ENCODE results near the gene GPR153.

The GPR153 gene

DNA sequence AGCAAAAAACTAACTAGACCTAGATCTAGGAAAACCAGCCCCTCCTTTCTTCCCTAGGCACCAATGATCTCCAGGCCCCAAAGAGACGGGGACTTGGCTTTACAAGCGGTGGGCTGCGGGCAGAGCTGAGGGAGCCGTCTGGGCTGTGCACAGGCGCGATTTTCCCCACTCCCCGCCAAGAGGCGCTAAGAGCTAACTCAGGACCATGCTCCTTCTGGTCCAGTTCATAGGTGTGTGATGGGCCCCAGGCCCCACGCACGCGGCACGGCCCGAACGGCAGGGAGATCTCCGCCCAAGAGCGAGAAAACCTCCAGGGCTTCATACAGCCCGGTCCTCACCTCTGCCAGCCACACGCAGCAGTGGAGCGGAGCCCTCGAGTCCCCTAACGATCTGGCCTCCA is 7.5 kb upstream of the GPR153 start:
- no peak for DNase-seq

DNA sequence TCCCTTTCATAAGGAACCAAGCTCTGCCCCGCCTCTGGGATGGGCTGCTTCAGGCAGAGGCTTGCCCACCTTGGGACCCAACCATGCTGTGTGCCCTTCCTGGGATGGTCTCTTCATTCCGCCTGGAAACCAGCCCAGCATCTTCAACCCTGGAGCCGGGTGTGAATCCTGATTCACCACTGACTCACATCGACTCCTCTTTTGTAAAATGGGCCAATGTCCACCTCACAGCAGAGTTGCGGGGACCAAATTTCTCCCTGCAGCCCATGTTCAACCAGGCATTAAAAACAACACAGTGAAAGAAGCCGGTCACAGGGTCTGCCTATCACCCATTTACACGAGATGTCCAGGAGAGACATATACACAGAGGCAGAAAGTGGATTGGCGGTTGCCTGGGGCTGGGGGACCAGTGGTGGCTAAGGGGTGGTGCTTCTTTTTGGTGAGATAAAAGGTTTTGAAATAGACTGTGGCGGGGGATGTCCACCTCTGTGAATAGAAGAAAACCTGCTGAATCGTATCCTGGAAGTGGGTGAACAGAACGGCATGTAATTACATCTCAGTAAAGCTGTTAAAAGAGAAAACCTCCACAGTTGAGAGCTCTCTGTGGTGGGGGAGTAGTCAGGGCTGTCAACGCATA is 6.9 kb upstream of the GPR153 start:
- no peak for DNase-seq

DNA sequence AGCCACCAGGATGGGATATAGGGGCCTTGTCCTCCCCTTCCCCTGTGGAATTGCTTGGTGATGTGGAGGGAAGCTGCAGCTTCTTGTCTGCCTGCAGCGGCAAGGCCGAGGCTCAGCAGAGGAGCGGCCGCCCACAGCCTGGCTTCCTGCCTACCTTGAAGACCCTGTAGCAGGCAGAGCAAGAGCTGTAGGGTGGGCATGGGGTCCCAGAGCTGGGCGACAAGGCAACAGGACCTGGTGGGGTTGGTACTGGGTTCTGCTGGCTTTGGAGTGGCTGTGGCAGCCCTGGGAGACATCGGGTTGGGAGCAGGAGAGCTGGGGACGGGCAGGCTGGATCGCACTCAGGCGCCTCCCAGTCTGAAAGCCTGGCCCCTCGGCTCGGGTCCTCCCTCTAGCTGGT is 5.7 kb upstream of the GPR153 start:
- DNase-seq: no peak

DNA sequence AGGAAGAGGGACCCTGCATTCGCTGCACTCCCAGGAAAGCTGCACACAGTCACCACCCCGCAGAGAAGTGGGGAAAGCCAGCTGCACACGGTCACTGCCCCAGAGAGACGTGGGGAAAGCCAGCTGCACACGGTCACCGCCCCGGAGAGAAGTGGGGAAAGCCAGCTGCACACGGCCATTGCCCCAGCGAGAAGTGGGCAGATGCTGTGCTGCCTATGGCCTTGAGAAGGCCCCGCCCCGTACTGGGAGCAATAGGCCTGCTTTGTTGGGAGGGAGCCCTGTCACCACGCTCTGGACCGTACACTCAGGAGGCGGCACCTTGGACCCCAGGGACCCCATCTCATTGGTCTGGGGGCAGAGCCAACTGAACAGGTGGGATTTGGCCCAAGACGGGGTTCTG is 4.3 kb upstream of the GPR153 start:
- no peak for DNase-seq

DNA sequence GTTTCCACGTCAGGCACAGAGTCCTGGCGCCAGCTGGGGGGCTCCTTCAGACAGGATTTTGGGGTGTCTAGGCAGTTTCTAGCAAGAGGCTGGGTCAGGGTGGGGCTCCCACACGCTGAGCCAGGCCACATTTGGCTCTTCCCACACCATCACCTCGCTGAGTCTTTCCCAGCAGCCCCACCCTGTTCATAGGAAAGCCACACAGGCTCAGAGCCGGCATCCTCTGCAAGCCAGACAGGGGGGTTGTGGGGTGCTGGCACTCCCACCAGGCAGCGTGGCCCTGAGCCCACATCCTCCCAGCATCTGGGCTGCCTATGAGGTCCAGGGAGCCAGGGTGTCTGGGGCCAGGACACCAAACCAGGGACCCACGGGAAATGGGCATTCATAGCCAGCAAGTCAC is 2.8 kb upstream of the GPR153 start:
- no peak for DNase-seq

DNA sequence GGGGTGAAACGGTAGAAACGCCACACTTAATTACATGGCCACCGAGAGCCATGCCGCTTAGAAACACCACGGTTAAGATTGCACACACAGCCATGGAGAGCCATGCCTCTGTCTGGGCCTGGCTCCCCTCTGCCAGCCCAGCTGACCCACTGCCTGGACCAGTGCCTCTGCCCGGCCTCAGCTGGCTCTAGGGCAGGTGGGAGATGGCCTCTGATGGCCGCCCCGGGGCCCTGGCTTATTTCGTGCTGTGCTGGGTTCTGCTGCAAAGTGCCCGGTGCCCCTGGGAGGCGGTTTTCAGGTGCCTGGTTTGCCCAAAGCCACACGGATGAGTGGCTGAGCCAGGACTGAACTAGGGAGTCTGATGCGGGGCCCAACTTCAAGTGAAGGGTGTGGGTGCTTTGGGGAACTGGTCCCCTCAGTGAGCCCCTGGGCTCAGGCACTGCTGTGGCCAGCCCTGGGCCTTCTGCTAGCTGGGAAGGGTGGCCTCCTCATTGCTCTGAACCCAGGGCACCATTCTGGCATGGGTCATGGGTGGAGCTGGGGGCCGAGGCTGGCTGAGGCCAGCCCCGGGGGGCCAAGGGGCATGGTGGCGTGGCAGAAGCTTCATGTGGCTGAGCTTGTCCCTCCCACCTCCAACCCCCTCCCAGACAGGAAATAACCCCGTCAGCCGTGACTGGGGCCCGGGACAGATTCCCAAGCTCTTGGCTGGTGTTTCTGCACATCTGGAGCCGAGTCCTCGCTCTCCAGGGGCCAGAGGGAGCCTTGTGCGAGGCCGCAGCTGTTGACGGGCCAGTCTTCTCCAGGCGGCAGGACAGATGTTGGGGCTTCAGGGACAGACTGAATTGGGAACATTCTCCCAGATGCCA is 1.9 kb upstream of the GPR153 start:
- no peak for DNase-seq

DNA sequence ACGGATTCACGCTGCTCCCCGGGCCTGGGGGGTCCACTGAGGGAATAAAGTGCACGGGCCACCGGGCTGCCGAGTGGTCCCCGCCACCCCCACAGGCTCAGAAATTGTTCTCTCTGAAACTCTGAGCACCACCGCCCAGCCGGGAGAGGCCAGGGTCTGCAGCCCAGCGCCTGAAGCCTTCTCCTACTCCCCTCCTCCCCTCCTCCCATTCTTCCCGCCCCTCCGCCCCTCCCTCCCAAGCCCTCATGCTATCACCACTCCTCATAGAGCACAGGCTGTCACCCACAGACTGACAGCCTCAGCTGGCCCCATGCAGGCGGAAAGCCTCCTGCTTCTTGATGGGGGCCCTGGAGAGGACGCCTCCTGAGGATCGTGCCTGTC is 707 bp upstream of the GPR153 start:
- no peak for DNase-seq

DNA sequence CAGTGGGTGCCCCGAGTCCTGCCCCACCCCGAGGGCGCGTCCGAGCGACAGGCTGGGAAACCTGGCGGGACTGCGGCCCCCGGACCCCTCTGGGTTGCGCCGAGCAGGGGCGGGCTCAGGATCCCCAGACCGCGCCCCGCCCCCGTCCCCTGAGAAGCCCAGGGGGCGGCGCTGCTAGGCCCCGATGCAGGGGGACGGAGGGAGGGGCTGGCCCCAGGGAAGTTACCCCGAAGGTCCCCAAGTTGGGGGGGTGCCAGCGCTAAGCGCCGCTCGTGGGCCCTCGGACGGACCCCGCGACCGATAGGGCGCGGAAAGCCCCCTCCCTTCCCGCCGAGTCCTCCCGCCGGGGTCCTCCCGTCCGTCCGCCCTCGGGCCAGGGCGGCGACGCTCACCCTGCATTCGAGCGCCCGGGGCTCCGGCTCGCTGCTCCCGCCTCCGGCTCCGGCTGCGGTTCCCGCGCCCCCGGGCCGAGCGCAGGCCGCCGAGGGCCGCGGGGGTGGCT is 414 bp downstream of the GPR153 start:
- DNase-seq: no peak

DNA sequence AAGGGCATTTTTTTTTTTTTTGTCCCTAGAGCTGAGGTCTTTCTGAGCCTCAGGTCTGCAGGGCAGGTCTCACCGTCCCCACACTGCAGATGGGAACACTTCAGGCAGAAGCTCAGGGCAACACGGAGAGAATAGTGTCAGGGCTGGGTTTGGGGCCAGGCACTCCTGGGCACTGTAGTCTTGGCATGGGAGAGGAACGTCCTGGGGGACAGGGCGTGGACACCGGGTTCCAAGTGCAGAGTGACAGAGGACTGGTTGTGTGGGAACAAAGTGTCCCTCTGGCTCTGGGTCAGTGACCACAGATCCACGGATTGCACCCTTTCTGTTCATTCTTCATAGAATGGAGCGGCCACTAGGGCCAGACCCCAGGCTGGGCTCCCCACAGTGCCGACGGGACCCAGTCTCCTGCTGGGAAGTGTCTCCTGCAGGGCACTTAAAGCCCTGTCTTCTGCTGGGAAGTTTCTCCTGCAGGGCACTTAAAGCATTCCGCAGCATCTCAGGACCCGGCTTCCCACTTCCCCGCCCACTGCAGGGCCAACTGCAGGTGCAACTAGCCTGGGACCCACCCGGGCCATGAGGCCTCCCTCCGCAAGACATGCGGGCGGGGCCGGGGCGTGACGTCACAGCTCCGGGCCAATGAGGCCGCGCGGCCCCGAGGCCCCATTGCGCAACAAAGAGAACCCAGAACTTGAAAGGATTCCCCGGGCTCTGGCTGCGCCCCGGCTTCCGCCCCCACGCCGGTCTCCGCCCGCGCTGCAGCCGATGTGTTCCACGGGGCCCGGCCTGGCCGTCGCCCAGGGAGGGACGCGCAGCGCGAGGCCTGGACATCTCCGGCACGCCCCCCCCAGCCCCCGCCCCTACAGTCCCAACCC is 1.2 kb downstream of the GPR153 start:
- peak; percentile 72 for DNase-seq

DNA sequence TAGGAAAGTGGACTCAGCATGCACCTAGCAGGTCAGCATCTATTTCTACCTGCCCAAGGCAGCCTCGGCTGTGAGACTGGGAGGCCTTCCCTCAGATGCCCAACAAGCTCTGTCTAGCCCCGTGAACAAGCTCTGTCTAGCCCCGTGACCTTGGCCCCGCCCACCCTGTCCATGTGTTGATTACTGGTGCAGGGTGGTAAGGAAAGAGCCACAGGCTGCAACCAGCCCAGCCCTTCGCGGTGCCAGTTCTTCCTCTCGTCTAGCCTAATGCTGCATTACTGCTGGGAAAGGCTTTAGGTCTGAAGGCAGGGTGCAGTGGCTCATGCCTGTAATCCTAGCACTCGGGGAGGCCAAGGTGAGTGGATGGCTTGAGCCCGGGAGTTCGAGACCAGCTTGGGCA is 2.2 kb downstream of the GPR153 start:
- DNase-seq: no peak

DNA sequence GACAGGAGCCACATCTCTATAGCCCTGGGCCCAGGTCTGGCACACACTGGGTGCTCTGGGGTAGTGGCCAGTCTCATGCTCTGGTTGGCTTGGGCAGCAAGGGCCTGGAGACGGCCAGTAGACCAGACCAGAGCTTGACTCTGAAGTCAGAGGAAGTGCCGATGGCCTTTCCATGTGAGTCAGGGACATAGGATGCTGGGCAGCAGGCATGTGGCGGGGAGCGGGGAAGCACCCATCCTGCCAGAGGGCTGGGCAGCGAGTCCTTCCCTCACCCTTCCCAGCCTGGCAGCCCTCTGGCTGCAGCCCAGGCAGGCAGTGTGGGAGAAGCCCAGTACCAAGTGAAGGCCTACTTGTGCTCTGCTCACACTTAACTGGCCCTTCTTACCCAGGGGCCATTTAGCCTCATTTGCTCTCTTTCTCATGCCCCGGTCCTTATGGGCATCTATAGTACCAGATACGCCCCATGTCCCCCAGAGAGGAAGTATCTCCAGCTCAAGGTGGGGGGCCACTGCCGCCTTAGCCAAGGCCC is 3.3 kb downstream of the GPR153 start:
- DNase-seq: no peak

DNA sequence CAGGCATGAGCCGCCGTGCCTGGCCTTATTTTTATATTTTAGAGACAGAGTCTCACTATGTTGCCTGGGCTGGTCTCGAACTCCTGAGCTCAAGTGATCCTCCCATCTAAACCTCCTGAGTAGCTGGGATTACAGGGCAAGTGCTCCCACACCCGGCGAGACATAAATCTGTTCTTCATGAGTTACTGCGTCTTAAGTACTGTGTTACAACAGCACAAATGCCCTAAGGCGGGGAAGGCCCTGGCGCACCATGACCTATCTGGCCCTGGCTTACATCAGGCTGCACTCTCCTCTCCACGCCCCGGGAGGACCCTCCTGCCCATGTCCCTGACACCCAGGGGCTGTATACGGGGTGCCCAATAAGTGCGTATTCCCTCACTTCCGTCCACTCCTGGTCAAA is 4.3 kb downstream of the GPR153 start:
- DNase-seq: no peak

DNA sequence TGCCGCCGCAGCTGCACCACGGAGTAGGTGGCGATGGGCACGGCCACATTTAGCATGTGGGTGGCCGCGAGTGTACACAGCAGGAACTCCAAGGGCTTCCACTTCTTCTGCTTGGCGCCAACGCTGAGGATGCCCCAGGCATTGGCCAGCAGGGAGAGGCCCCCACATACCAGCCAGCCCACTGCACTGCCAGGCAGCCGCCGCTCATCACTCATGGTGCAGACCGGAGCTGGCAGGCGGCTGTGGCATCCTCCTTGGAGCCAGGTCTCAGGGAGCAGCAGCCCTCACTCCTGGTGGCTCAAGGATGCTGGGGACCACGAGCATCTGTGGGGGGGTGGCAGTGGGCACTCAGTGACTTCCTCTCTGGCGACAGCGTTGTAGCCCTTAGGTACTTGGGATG is 6.2 kb downstream of the GPR153 start:
- DNase-seq: no peak

DNA sequence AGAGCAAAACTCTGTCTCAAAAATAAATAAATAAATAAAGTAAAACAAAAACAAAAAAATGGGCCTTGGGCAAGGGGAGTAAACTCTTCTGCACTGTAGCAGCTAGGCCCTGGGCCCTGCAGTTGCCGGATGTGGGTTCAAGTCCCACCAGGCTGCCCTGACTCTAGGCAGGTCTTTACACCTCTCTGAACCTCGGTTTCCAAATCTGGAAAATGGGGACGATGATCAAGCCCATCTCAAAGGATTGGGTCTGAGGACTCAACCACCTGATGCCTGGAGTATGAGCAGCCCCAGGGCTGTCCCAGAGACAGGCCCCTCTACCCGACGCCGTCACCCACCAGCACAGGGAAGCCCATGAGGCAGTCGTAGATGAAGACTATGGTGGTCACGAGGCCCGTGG is 7.5 kb downstream of the GPR153 start:
- DNase-seq: no peak

DNA sequence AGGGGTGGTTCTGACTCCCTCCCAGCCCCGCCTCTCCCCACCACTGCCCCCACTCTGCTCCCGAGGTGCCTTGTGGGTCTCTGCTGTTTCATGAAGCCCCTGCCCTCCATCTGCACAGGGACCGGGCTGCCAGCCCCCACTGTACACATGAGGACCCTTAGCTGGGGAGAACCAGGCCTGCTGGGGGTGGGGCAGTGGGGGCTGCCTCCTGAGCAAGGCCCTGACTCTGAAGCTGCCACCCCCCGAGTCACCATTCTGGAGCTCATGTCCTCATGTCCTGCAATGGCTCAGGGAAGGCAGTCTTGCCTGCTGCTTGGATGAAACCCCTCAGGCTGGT is 8.6 kb downstream of the GPR153 start:
- DNase-seq: no peak

DNA sequence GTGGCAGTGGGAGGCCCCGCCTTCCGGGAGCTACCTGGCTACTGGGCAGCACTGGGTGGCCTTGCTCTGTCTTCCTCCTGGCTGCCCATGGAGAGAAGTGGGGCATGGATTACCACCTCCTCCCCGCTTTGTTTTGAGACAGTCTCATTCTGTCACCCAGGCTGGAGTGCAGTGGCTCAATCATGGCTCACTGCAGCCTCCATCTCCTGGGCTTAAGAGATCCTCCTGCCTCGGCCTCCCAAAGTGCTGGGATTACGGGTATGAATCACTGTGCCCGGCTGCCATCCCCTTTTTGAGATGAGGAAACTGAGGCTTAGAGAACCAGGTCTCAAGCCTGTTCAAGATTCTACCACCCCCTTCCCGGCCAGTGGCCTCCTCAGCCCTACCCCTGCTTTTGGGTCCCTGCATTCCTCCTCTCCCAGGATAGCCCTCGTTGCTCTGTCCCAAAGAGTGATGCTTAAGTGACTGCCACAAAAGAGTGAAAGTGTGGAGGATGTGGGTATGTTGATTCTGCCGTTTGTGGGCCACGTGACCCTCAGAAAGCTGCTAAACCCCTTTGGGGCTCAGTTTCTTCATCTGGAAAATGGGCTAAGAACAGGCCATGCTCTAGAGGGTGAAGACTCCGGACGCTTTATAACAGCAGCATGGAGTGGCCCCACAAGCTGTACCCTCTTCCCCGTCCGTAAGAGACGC is 9.1 kb downstream of the GPR153 start:
- no peak for DNase-seq

DNA sequence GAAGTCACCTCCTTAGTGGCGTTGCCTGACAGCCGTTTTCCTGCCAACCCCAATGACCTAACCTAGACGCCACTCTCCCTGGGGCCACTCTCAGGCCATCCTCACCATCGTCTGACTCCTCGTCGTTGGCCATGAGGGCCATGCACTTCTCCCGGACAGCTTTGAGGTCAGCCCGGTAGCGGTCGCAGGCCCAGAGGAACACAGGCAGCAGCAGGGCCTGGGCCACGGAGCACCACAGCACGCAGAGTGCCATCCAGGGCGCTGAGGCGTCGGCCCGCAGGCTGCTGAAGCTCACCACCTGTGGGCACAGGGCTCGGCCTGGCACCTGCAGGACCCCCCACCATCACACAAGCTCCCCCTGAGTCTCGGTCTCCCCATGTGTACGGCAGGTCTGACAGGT is 9.7 kb downstream of the GPR153 start:
- DNase-seq: no peak

DNA sequence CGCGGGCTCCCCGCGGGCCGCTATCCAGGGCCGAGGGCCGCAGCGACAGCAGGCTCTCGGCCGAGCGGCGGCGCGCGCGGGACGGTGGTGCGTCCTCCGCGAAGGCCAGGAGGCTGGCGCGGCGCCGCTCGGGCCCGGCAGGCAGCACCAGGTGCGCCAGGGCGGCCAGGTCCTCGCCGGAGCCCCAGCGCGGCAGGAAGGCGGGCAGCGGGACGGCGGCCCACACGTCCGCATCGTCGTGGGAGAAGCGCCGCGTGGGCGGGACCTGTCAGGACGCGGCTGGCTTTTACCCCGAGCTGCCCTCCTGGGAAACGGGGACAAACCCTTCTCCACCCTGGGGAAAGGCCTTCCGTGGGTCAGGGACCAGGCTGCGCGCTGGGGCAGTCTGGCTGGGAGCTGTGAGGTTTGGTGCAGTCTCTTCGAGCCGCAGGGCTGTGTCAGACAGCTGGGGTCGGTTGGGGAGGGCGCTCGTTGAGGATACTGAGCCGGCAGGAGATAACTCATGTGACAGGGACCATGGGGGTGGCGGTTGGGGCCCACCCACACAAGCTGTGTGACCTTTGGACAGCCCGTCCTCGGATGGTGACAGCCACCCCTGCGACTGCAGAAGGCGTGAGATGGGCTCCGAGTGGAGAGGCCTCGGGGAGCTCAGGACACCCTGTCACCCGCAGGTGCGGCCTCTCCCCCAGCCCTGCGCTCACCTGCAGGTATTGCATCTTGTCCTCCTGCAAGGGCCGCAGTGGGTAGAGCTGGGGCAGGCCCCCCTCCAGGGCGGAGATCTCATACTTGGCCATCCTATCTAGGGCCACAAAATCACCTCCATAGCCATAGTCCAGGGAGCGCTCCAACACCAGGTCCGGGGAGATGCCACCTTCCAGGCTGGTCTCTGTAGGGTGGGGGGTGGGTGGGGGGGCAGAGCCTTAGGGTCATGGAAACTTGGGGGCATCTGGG is 10.9 kb downstream of the GPR153 start:
- DNase-seq: no peak

DNA sequence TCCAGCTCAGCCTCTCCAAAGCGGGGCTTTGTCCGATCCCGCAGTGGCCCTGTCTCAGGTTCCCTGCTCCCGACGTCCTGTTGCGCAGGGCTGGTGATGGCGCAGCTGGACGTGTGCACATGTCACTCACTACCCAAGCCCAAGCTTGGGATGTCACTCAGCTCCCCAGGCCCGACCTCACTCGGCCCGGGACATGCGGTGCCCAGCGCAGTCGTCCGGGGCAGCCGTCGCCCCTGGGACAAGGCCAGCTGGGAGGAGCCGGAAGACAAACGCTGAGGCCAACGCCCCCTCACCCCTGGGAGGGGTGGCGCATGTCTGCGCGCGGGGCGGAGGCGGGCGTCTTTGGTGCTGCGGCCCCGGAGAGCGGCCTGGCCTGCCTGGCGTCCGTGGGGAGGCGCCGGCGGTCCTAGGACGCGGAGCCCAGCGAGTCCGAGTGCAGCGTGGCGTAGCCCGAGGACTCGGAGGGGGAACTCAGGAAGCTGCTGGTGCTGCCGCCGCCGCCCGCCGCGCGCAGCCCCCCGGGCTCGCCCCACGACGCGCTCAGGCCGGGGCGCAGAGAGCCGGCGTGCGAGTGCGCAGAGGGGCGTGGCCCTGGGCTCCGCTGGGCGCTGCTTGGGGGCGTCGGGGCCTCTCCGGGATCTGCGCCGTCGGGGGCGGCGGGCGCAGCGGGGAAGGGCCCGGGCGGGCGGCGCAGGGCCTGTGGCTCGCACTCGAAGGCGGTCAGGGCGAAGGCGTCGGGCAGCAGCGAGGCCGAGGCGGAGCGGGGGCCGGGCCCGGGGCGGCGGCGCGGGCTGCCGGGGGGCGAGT is 11.8 kb downstream of the GPR153 start:
- peak; percentile 20 for DNase-seq

DNA sequence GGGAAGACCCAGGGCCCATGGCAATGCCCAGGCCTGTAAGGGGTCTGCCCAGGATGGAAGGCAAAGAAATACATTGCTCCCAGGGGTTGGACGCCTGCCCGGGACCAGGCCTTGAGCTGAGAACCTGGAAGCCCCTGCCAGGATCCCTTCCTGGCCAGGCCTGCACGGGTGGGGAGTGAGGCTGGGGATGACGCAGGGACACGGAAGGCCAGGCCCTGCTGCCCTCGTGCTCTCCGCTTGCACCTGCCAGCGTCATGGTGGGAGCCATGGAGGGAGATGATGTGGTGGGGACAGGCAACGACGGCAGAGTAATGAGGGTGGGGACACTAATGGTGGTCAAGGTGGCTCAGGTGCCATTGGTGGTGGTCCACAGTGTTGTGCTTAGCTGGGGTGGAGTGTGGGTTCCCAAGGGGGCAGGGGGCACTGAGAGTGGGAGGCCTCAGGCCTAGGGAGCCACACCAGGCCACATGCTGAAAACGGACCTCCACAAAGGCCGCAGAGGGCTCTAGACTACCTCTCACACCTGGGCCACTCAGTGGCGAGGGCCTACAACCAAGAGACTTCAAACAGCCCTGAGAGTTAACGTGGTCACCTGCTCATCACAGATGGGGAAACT is 12.6 kb downstream of the GPR153 start:
- DNase-seq: no peak

Data from fibroblast of skin of scalp (primary cell).